B cell (primary cell): ENCODE measurements around the gene CTNS. TPM values are rescaled to one million over a fixed set of nuclear protein-coding genes. Genes with fewer than 3 reads are reported as not detected.

Source experiments
- ATAC-seq: fragments of 200-7000 bp; cut with Tn5 transposase; one replicate; pipeline ENCODE4 v1.10.0; 2021; ENCODE audit warnings: low read depth, mild to moderate bottlenecking, moderate number of reproducible peaks, moderate library complexity
- CTCF ChIA-PET: fragments of 350-600 bp; sonication (Branson Sonifier 250); formaldehyde crosslinking; loops from one replicate; lab custom pipeline; 2021; ENCODE audit warnings: antibody characterized with exemption, inconsistent platforms; lab: Charles Lee
- POLR2A ChIA-PET: fragments of 350-600 bp; sonication (Branson Sonifier 250); formaldehyde crosslinking; loops from one replicate; lab custom pipeline; 2021; ENCODE audit warnings: antibody characterized with exemption; lab: Charles Lee
- DNase-seq: peaks from one replicate; pipeline ENCODE4 v3.0.0; 2013
- H2AFZ ChIP-seq: 2 replicates; pipeline ENCODE4 v1.6.1; 2012; ENCODE audit warnings: mild to moderate bottlenecking, low read depth, low read length; ENCODE audit not compliant: insufficient read depth, poor library complexity, severe bottlenecking
- H3K27ac ChIP-seq, 2 donors: 1 replicate in 1 of 2; 2 replicates in 1 of 2; pipeline ENCODE4 v1.5.1; 2012 to 2013; ENCODE audit warnings: low read length in 2 of 2, mild to moderate bottlenecking in 2 of 2, moderate library complexity in 1 of 2
- H3K27me3 ChIP-seq, 4 experiments: fragments of 200-600 bp in 1 of 4; sonication (generic) in 1 of 4; replicated peaks in 1 of 4; 1 replicate in 2 of 4; 2 replicates in 2 of 4; pipeline versions ENCODE4 v1.6.1 to v1.7.0; 2013 to 2016; ENCODE audit warnings: low read length in 3 of 4, mild to moderate bottlenecking in 2 of 4, mixed read lengths in 1 of 4, moderate library complexity in 1 of 4; ENCODE audit not compliant: insufficient read depth in 4 of 4, control insufficient read depth in 3 of 4; ENCODE audit errors: control extremely low read depth in 1 of 4
- H3K36me3 ChIP-seq, 2 experiments: replicated peaks in 1 of 2; 1 replicate in 1 of 2; 2 replicates in 1 of 2; pipeline versions ENCODE4 v1.6.1 to v1.7.1; 2013; ENCODE audit warnings: low read length in 1 of 2; ENCODE audit not compliant: insufficient read depth in 2 of 2, control insufficient read depth in 1 of 2; ENCODE audit errors: control extremely low read depth in 1 of 2, extremely low read depth in 1 of 2
- H3K4me1 ChIP-seq, 2 donors: fragments of 200-600 bp in 1 of 2; sonication (generic) in 1 of 2; 1 replicate in 1 of 2; 2 replicates in 1 of 2; pipeline versions ENCODE4 v1.5.1 to v1.6.1; 2013 to 2017; ENCODE audit warnings: low read length in 2 of 2; ENCODE audit not compliant: control insufficient read depth in 2 of 2, insufficient read depth in 2 of 2
- H3K4me2 ChIP-seq: replicated peaks from 2 replicates; pipeline ENCODE3; 2012; ENCODE audit warnings: mild to moderate bottlenecking, low read depth, low read length; ENCODE audit not compliant: poor library complexity, severe bottlenecking
- H3K4me3 ChIP-seq, 5 experiments: fragments of 200-600 bp in 1 of 5; sonication (generic) in 1 of 5; 1 replicate in 3 of 5; 2 replicates in 2 of 5; pipeline versions ENCODE4 v1.5.1 to v1.7.0; 2011 to 2016; ENCODE audit warnings: low read length in 4 of 5, mild to moderate bottlenecking in 4 of 5, low read depth in 2 of 5, control low read depth in 1 of 5, moderate library complexity in 1 of 5; ENCODE audit not compliant: insufficient read depth in 1 of 5; ENCODE audit errors: control extremely low read depth in 1 of 5, extremely low read depth in 1 of 5
- H3K79me2 ChIP-seq: fragments of 200-600 bp; sonication (generic); one replicate; pipeline ENCODE4 v1.6.0; 2016; ENCODE audit warnings: low read length; ENCODE audit not compliant: control insufficient read depth, insufficient read depth
- H3K9ac ChIP-seq: fragments of 200-600 bp; sonication (generic); 2 replicates; pipeline ENCODE4 v1.6.1; 2017; ENCODE audit warnings: mild to moderate bottlenecking, low read length, moderate library complexity
- H3K9me3 ChIP-seq, 3 donors: one replicate each; pipeline versions ENCODE4 v1.6.1 to v1.7.1; 2013; ENCODE audit warnings: low read length in 2 of 3; ENCODE audit not compliant: control insufficient read depth in 2 of 3, insufficient read depth in 1 of 3; ENCODE audit errors: control extremely low read depth in 1 of 3
- H4K20me1 ChIP-seq: 2 replicates; pipeline ENCODE4 v1.6.0; 2012; ENCODE audit warnings: mild to moderate bottlenecking, low read length; ENCODE audit not compliant: insufficient read depth, control insufficient read depth, poor library complexity, severe bottlenecking
- H3K27ac Mint-ChIP-seq: one replicate; pipeline ENCODE4 v1.8.0; 2021; ENCODE audit warnings: mixed read lengths
- H3K27me3 Mint-ChIP-seq: one replicate; pipeline ENCODE4 v1.8.0; 2021; ENCODE audit warnings: mixed read lengths
- H3K4me1 Mint-ChIP-seq: one replicate; pipeline ENCODE4 v1.8.0; 2021; ENCODE audit warnings: mixed read lengths
- H3K4me3 Mint-ChIP-seq: one replicate; pipeline ENCODE4 v1.8.0; 2021; ENCODE audit warnings: mixed read lengths
- H3K9me3 Mint-ChIP-seq: one replicate; pipeline ENCODE4 v1.8.0; 2022; ENCODE audit warnings: mixed read lengths; ENCODE audit not compliant: insufficient read depth
- EZH2 ChIP-seq: IDR thresholded peaks from 2 replicates; pipeline ENCODE4 v1.6.1; 2012; ENCODE audit warnings: borderline replicate concordance, low read depth, mild to moderate bottlenecking, moderate library complexity, low read length; ENCODE audit not compliant: insufficient read depth, poor library complexity, severe bottlenecking
- WGBS: methylation state at CpG from one replicate; pipeline ENCODE4 v1.1.5; 2013; ENCODE audit warnings: missing lambda C conversion rate; ENCODE audit not compliant: insufficient coverage; 5-methylcytosine and 5-hydroxymethylcytosine counted together
- intact Hi-C: fragments of 100-400 bp; cut with micrococcal nuclease; formaldehyde crosslinking; loops from one replicate; pipeline ENCODE4 v1.10.0; 2022
- polyA plus RNA-seq: library from polyadenylated mRNA; depleted of rRNA; stranded (reverse); fragments of >200 nt; gene quantifications from 2 replicates; pipeline ENCODE4 v1.2.3, GENCODE V29; 2012
- total RNA-seq, 2 donors: library from RNA; stranded (reverse); fragments of 120-200 nt in 1 of 2; gene quantifications; 1 replicate in 1 of 2; 2 replicates in 1 of 2; pipeline versions ENCODE4 v1.2.3 to v1.2.4, GENCODE V29; 2013 to 2022
- TF ChIP-seq, protein P1 (sequence below): fragments of 200-600 bp; IDR thresholded peaks from one replicate; pipeline ENCODE4 v1.8.0; 2022; ENCODE audit warnings: antibody characterized with exemption, mild to moderate bottlenecking

CTNS gene
- total and polyA plus RNA-seq, 2 donors (not counting 1 experiment from before 2014, with no cell fraction given), result 11.6 to 24.7 TPM

DNA sequence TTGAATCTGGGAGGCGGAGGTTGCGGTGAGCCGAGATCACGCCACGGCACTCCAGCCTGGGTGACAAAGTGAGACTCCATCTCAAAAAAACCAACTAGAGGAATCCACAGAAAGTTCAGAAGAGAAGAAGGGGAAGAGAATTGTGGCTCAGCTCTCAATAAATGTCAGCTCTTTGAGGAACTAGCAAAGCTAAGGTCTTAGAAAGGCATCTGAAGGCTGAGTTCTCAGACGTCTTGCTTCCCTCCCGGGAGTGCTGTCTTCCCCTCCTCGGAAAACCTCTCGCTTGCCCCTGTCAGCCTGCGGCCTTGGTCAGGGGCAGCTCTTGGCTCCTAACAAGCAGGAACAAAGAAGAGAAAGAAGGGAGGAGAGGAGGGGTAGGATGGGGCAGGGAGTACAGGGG, 5.8 kb upstream of the CTNS start:
- peaks cover 23% of the 10 kb centered on the region for H3K79me2 ChIP-seq
- POLR2A ChIA-PET, result no interaction called here
- DNase-seq, result no peak

DNA sequence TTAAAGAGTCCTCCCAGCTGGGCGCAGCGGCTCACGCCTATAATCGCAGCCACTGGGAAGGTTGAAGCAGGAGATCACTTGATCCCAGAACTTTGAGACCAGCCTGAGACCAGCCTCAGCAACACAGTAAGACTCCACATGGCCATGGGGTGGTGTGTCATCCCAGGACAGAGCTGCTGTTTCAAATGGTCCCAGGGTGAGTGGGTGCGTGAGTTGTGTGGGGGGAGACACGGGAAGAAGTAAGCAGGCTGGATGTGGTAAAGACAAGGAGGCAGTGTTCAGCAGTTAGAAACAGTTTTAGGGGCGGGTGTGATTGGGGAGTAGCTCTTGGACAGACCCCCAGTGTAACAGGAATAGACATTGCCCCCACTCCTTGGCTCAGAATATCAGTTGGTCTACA, 4.3 kb upstream of the CTNS start:
- no peak overlapping the region for H2AFZ ChIP-seq
- no peak overlapping the region for H3K9ac ChIP-seq
- Mint-ChIP-seq H3K27ac (no peak overlapping the region), H3K27me3 (no peaks in the 10 kb centered on the region), H3K4me1 (peaks cover 19% of the 10 kb centered on the region), H3K9me3 (no peaks in the 10 kb centered on the region), H3K4me3 (no peak overlapping the region)
- CTCF ChIA-PET, result interaction anchor here (0.6 kb wide), 1 partner anchor 109 kb away, joined by 3 read pairs; no protein-coding TSS in a partner anchor
- H3K79me2 ChIP-seq, result peaks cover 33% of the 10 kb centered on the region
- DNase-seq (no peak), ATAC-seq (no peak)
- intact Hi-C loops, result no loop called here
- peaks cover 0 to 20% of the 10 kb centered on the region in 2 experiments for H3K36me3 ChIP-seq
- H3K4me2 ChIP-seq, result no peak overlapping the region
- TF ChIP-seq, protein P1, sequence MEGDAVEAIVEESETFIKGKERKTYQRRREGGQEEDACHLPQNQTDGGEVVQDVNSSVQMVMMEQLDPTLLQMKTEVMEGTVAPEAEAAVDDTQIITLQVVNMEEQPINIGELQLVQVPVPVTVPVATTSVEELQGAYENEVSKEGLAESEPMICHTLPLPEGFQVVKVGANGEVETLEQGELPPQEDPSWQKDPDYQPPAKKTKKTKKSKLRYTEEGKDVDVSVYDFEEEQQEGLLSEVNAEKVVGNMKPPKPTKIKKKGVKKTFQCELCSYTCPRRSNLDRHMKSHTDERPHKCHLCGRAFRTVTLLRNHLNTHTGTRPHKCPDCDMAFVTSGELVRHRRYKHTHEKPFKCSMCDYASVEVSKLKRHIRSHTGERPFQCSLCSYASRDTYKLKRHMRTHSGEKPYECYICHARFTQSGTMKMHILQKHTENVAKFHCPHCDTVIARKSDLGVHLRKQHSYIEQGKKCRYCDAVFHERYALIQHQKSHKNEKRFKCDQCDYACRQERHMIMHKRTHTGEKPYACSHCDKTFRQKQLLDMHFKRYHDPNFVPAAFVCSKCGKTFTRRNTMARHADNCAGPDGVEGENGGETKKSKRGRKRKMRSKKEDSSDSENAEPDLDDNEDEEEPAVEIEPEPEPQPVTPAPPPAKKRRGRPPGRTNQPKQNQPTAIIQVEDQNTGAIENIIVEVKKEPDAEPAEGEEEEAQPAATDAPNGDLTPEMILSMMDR, result no peak
- no peak for TF ChIP-seq EZH2
- H3K4me1 ChIP-seq, result peaks cover 4 to 11% of the 10 kb centered on the region in 2 donors
- H3K4me3 ChIP-seq, result no peak overlapping the region
- no peak overlapping the region for H3K27ac ChIP-seq
- no peaks in the 10 kb centered on the region for H3K27me3 ChIP-seq
- no peaks in the 10 kb centered on the region for H3K9me3 ChIP-seq
- 98% methylated on average over 7 of the region's 7 CpGs for WGBS
- peaks cover 4% of the 10 kb centered on the region for H4K20me1 ChIP-seq
- POLR2A ChIA-PET, result interaction anchor here (0.6 kb wide), 2 partner anchors 38 to 42 kb away, joined by 3 to 9 read pairs; no protein-coding TSS in a partner anchor

More for the DNA sequence above, 5.8 kb upstream of the CTNS start:
- no peak for TF ChIP-seq EZH2
- TF ChIP-seq, protein P1, result no peak
- H2AFZ ChIP-seq, result no peak overlapping the region
- no peaks in the 10 kb centered on the region for H3K27me3 ChIP-seq
- H3K4me1 ChIP-seq, result peaks cover 4 to 5% of the 10 kb centered on the region in 2 donors
- H3K9ac ChIP-seq, result no peak overlapping the region
- H3K9me3 ChIP-seq, result no peaks in the 10 kb centered on the region
- WGBS, result 91% methylated on average over 3 of the region's 10 CpGs
- Mint-ChIP-seq H3K4me1 (peaks cover 15% of the 10 kb centered on the region), H3K27me3 (no peaks in the 10 kb centered on the region), H3K4me3 (no peak overlapping the region), H3K27ac (no peak overlapping the region), H3K9me3 (no peaks in the 10 kb centered on the region)
- peaks cover 0 to 25% of the 10 kb centered on the region in 2 experiments for H3K36me3 ChIP-seq
- ATAC-seq, result no peak
- no peak overlapping the region for H3K27ac ChIP-seq
- peaks cover 4% of the 10 kb centered on the region for H4K20me1 ChIP-seq
- CTCF ChIA-PET, result no interaction called here
- H3K4me2 ChIP-seq, result no peak overlapping the region
- H3K4me3 ChIP-seq, result no peak overlapping the region
- intact Hi-C loops, result no loop called here
